OCI-LY7 (cell line): Measurements from ENCODE around the gene TXNDC2. TPM values are rescaled to one million over a fixed set of nuclear protein-coding genes. Genes with fewer than 3 reads are reported as not detected.

ENCODE experiments used
- BruUV-seq: library from RNA; stranded (reverse); fragments of 400-500 nt; replicated peaks from 2 replicates; lab custom pipeline; 2021; lab: Mats Ljungman, UMichigan
- CTCF ChIA-PET: fragments of 300-600 bp; sonication (Branson Sonifier 250); formaldehyde crosslinking; loops from one replicate; lab custom pipeline; 2022; ENCODE audit warnings: antibody characterized with exemption; ENCODE audit not compliant: unreplicated experiment; lab: Charles Lee
- POLR2A ChIA-PET: fragments of 300-600 bp; sonication (Branson Sonifier 250); formaldehyde crosslinking; loops from one replicate; lab custom pipeline; 2022; ENCODE audit warnings: antibody characterized with exemption; lab: Charles Lee
- DNase-seq: peaks from one replicate; pipeline ENCODE4 v3.0.0-alpha.2; 2015; ENCODE audit warnings: low spot score
- H2AFZ ChIP-seq: fragments of 200-600 bp; sonication (generic), shearing (Covaris generic); 2 replicates; pipeline ENCODE4 v1.6.1; 2014; ENCODE audit warnings: mild to moderate bottlenecking, antibody characterized with exemption, low read length, moderate library complexity
- H3K27ac ChIP-seq: fragments of 200-600 bp; sonication (generic); 2 replicates; pipeline ENCODE4 v1.5.1; 2014; ENCODE audit warnings: mixed run types, low read depth, mild to moderate bottlenecking, moderate library complexity, low read length, inconsistent platforms; ENCODE audit not compliant: poor library complexity, severe bottlenecking
- H3K36me3 ChIP-seq: fragments of 200-600 bp; sonication (generic); 2 replicates; pipeline ENCODE4 v1.6.1; 2014; ENCODE audit warnings: mild to moderate bottlenecking, antibody characterized with exemption, low read length, moderate library complexity, mixed read lengths; ENCODE audit not compliant: insufficient read depth
- H3K4me1 ChIP-seq: fragments of 200-600 bp; sonication (generic); 2 replicates; pipeline ENCODE4 v1.5.1; 2014; ENCODE audit warnings: mild to moderate bottlenecking, low read length; ENCODE audit not compliant: insufficient read depth, poor library complexity, severe bottlenecking
- H3K4me2 ChIP-seq: fragments of 200-600 bp; sonication (generic); 2 replicates; pipeline ENCODE4 v1.6.1; 2014; ENCODE audit warnings: mild to moderate bottlenecking, low read length
- H3K4me3 ChIP-seq: fragments of 200-600 bp; sonication (generic); 2 replicates; pipeline ENCODE4 v1.5.1; 2014; ENCODE audit warnings: mild to moderate bottlenecking, low read depth, low read length; ENCODE audit not compliant: poor library complexity, severe bottlenecking
- H3K79me2 ChIP-seq: fragments of 200-600 bp; sonication (generic); 2 replicates; pipeline ENCODE4 v1.6.1; 2016; ENCODE audit warnings: low read depth, mild to moderate bottlenecking, low read length, moderate library complexity, mixed read lengths; ENCODE audit not compliant: insufficient read depth
- H3K9me2 ChIP-seq: fragments of 200-600 bp; sonication (generic); 2 replicates; pipeline ENCODE4 v1.6.1; 2016; ENCODE audit warnings: mild to moderate bottlenecking, low read length, mixed read lengths; ENCODE audit not compliant: insufficient read depth
- H3K9me3 ChIP-seq: fragments of 200-600 bp; sonication (generic); 2 replicates; pipeline ENCODE4 v1.6.1; 2014; ENCODE audit warnings: mild to moderate bottlenecking, mixed run types, low read length, mixed read lengths
- H4K20me1 ChIP-seq: fragments of 200-600 bp; sonication (generic); 2 replicates; pipeline ENCODE4 v1.6.1; 2014; ENCODE audit warnings: mild to moderate bottlenecking, antibody characterized with exemption, low read length, moderate library complexity, mixed read lengths; ENCODE audit not compliant: insufficient read depth
- EZH2phosphoT487 ChIP-seq: fragments of 200-600 bp; sonication (generic); IDR thresholded peaks from 2 replicates; pipeline ENCODE4 v1.6.1; 2018; ENCODE audit warnings: low read depth, borderline replicate concordance, mild to moderate bottlenecking, mixed run types, antibody characterized with exemption, low read length, moderate library complexity, mixed read lengths
- intact Hi-C: fragments of 100-400 bp; cut with micrococcal nuclease; formaldehyde crosslinking; loops from one replicate; pipeline ENCODE4 v1.10.0; 2022; ENCODE audit not compliant: unreplicated experiment
- total RNA-seq, 2 experiments: library from RNA; depleted of rRNA in 1 of 2; stranded (reverse); fragments of >200 nt in 1 of 2; shearing (Covaris generic) in 1 of 2; gene quantifications; 2 replicates each; pipeline ENCODE4 v1.2.3, GENCODE V29; 2014 to 2022
- TF ChIP-seq, protein P1 (sequence below): fragments of 200-600 bp; sonication (generic); conservative IDR thresholded peaks from 2 replicates; pipeline ENCODE4 v1.5.1; 2014; ENCODE audit warnings: mild to moderate bottlenecking, antibody characterized with exemption, low read length, moderate library complexity, mixed read lengths

TXNDC2 gene
- total RNA-seq, 2 experiments from 2014 or later = not detected

DNA sequence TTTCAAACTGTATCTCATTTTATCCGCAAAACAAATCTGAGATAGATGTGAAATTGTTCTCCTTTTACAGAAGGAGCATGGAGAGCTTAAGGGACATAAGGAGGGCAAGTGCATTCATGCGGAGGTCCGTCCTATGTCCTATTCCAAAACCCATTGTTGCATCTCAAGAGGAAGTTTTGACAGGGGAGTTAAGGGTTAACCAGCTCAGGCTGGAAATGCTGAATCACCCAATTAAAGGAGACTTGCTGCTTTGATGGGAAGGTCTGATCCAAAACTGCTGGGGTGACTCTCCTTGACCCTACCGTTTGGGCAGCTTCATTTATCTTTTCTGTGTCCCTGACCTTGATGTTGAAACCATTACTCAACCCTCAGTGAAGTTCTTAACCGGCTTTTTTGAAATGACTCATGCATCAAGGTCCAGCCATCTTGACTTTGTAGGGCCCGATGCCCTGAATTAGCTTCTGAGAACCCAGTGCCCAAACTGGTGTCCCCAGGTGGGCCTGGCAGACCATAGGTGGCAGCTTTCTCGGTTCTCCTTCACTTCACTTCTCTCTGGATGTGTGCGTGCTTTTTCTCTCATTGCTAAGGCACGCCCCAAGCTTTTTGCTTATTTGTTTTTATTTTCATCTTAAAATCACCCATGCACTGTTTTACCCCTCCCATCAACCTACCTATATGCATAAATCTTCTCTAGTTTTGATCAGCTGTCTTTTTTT lies 15.9 kb upstream of the TXNDC2 start:
- peak overlapping the region; percentile 21; the same call in 1 of the 2 replicates for H2AFZ ChIP-seq
- H3K9me3 ChIP-seq = no peaks in the 10 kb centered on the region
- DNase-seq = peak; percentile 13
- no peak overlapping the region for H3K27ac ChIP-seq
- H3K4me1 ChIP-seq = peaks cover 6% of the 10 kb centered on the region
- H3K4me3 ChIP-seq = no peak overlapping the region
- H3K36me3 ChIP-seq = no peaks in the 10 kb centered on the region
- intact Hi-C loops = no loop called here
- no peaks in the 10 kb centered on the region for H4K20me1 ChIP-seq
- H3K4me2 ChIP-seq = peak overlapping the region; percentile 14
- ChIA-PET CTCF (no interaction called here), POLR2A (interaction anchor here (0.6 to 1.3 kb wide), 5 partner anchors 8 to 104 kb away, joined by 3 to 6 read pairs (median 3); partner anchors contain the start of gene VAPA)
- TF ChIP-seq EZH2phosphoT487 = no peak
- TF ChIP-seq, protein P1, sequence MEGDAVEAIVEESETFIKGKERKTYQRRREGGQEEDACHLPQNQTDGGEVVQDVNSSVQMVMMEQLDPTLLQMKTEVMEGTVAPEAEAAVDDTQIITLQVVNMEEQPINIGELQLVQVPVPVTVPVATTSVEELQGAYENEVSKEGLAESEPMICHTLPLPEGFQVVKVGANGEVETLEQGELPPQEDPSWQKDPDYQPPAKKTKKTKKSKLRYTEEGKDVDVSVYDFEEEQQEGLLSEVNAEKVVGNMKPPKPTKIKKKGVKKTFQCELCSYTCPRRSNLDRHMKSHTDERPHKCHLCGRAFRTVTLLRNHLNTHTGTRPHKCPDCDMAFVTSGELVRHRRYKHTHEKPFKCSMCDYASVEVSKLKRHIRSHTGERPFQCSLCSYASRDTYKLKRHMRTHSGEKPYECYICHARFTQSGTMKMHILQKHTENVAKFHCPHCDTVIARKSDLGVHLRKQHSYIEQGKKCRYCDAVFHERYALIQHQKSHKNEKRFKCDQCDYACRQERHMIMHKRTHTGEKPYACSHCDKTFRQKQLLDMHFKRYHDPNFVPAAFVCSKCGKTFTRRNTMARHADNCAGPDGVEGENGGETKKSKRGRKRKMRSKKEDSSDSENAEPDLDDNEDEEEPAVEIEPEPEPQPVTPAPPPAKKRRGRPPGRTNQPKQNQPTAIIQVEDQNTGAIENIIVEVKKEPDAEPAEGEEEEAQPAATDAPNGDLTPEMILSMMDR = no peak
- no peaks in the 10 kb centered on the region for H3K9me2 ChIP-seq
- BruUV-seq = no TSS peak
- no peaks in the 10 kb centered on the region for H3K79me2 ChIP-seq

- H2AFZ ChIP-seq = peak overlapping the region; percentile 21; the same call in 1 of the 2 replicates
- no peaks in the 10 kb centered on the region for H3K9me2 ChIP-seq
- ChIA-PET POLR2A (interaction anchor here (0.7 kb wide), 1 partner anchor 9 kb away, joined by 3 read pairs; no protein-coding TSS in a partner anchor), CTCF (no interaction called here)
- no peak overlapping the region for H3K4me3 ChIP-seq
- no peak for DNase-seq
- H4K20me1 ChIP-seq = no peaks in the 10 kb centered on the region
- H3K36me3 ChIP-seq = no peaks in the 10 kb centered on the region
- H3K4me1 ChIP-seq = peaks cover 6% of the 10 kb centered on the region
- no TSS peak for BruUV-seq
- H3K4me2 ChIP-seq = no peak overlapping the region
- H3K27ac ChIP-seq = no peak overlapping the region
- H3K9me3 ChIP-seq = no peaks in the 10 kb centered on the region
- intact Hi-C loops = no loop called here
- TF ChIP-seq, protein P1 = no peak
- TF ChIP-seq EZH2phosphoT487 = no peak
- no peaks in the 10 kb centered on the region for H3K79me2 ChIP-seq
Measured at GRCh38 chr18:9870431-9871008, 15.3 kb upstream of the TXNDC2 start.
